Kidney capillary endothelial cell (primary cell): ENCODE measurements around the gene AKAP13.
"Not testable (repeated sequence)": the region's sequence is repeated elsewhere in the genome, so short reads cannot be mapped to it uniquely, and the experiment has no call there.

Source experiments
- DNase-seq: peaks from one replicate; pipeline ENCODE4 v3.0.0-alpha.2; 2018; ENCODE audit warnings: low spot score

Gene AKAP13

GRCh38 chr15:85479071-85479647, 98.8 kb downstream of the AKAP13 start:
- no peak for DNase-seq

DNA sequence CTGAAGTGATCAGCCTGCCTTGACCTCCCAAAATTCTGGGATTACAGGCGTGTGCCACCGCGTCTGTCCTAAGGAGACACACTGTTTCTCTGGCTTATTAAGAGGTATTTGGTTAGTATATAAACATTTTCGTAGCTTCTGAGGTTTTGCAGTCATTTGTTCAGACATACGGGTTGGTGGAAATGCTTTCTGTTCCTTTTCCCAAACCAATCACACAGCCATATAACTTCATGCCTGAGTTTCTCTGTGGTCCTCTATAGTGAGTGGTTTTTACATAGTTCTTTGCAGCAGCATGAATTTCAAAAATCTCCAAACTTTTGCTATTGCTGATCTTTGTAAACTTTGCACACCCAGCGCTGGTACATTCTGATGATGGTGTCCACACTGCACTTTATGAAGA, 100.5 kb downstream of the AKAP13 start:
- DNase-seq, result no peak

GRCh38 chr15:85481543-85481942, 101.1 kb downstream of the AKAP13 start:
- not testable (repeated sequence) for DNase-seq

- no peak for DNase-seq
Observed at GRCh38 chr15:85482894-85483293, 102.5 kb downstream of the AKAP13 start.

- DNase-seq, result not testable (repeated sequence)
Observed at GRCh38 chr15:85483955-85484354, 103.6 kb downstream of the AKAP13 start.

DNA sequence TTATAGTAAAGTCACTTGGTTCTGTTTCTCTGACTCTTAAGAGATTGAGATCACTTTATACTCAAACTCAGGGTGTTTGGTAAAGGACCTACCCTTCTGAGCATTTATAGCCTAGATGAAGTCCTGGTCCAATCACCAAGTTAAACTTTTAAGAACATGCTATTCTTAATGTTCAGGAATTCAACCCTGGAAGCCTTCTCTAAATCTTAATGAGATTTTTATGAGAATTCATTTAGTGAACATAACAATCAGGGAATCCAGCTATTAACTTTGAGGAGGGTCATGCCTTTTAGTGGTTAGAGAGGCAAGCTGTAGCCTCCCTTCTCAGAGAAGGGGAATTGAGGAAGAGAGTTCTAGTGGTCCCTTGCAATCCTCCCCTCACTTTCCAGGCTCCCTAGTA, 104.5 kb downstream of the AKAP13 start:
- DNase-seq, result not testable (repeated sequence)

DNA sequence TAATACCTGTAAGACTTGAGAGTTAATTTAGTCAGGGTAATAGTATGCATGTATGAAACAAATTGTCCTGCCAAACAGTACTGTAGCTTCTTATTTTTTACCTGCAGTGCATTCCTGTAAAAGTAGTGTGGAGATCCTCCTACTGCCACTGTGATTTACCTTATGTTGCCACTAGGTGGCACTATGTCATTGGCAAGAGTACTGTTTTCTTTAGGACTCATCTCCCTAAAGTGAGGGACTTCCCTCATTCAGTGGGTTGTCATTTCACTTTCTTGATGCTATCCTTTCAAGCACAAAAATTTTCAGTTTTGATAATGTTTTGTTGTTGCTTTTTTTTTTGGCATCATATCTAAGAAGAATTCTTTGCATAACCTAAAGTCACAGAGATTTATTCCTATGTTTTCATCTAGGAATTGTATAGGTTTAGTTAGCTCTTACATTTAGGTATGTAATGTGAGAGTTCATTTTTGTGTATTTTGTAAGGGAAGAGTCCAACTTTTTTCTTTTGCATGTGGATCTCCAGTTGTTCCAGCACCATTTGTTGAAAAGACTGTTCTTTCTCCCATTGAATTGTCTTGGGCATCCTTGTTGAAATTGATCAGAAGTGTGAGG, 105.7 kb downstream of the AKAP13 start:
- DNase-seq, result peak; percentile 83

- DNase-seq, result not testable (repeated sequence)
Observed at GRCh38 chr15:85487796-85488195, 107.4 kb downstream of the AKAP13 start.

DNA sequence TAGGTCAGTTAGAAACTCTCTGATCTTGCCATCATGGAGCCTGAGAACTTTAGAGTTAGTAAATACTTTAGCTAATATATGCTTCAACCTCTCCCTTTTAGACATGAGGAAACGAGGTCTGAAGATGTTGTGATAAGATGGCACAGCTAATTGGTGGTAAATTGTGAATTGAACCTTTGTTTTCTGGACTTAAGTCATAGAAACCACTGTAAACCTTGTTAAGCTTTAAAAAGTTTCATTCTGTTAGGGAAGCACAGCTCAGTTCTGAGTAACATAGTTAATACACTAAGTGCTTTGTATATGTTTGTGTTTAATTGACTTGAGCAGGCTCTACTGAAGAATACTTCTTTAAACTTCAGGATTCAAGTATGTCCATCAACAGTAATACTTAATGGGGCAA, 108.6 kb downstream of the AKAP13 start:
- DNase-seq, result no peak

- DNase-seq, result no peak
Observed at GRCh38 chr15:85489773-85490493, 109.5 kb downstream of the AKAP13 start.

DNA sequence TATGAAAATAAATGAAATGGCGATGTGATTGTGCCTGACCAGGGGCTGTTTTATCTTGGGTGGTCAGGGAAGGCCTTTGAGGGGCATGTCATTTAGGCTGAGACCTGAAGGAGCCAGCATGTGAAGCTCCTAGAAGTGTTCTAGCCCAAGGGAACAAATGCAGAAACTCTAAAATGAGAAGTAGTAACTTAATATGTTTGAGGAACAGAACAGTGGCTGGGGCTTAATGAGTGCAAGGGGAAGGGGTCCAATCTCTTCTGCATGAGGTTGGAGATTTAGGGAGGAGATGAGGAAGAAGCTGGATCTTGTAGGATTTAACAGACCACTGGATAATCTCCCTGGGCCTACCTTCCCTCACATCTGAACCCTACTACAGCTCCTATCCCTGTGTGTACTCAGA, 110.5 kb downstream of the AKAP13 start:
- no peak for DNase-seq

- no peak for DNase-seq
Observed at GRCh38 chr15:85491691-85492090, 111.3 kb downstream of the AKAP13 start.

GRCh38 chr15:85492406-85492805, 112.0 kb downstream of the AKAP13 start:
- DNase-seq, result no peak

DNA sequence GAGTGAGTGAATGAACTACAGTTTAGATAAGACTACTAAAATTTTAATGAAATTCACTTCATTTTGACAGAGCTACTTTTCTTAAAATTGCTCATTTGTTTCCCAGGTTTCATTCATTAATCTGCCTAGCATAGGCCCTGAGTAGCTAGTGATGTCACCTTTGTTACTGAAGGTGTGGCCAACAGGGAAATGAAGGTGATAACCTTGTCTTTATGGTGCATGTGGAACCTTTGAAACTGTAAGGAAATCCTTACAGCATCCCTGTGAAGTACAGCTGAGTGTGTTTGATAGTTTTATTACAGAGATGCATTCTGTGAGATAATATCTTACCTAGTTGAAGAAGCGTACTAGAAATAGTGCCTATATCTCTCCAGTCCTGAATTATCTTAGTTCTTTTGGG, 112.9 kb downstream of the AKAP13 start:
- DNase-seq, result no peak

DNA sequence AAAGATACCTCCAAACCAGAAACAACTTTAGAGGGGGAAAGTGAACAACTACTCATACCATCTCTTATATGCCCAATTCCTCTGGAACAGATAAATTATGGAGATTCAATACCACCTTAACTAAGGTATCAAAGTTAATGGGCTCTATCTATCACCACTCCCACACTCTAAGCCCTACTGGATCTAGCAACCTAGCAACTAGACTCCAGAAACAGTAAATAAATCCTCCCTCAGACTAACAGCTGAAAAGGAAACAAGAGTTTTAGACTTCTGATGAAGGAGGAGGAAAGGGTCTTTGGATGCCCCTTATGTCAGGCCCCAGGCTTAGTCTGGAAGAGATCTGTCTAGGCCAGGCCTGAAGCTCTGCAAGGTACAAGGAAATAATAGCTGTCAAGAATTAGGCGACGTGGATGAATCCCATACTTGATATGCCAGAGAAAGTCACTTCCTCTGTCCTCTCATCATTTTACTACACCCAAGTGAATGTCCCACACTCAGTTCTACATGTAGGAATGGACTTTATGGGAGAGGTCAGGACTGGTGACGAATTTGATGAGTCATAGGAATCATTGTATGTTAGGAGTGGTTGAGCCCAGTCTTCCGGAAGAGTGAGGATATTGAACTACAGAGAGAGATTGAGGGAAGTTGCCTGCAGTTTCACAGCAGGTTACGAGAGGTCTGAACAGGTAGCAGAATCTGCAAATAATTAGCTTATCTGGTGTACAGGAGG, 113.8 kb downstream of the AKAP13 start:
- peak; percentile 97 for DNase-seq

DNA sequence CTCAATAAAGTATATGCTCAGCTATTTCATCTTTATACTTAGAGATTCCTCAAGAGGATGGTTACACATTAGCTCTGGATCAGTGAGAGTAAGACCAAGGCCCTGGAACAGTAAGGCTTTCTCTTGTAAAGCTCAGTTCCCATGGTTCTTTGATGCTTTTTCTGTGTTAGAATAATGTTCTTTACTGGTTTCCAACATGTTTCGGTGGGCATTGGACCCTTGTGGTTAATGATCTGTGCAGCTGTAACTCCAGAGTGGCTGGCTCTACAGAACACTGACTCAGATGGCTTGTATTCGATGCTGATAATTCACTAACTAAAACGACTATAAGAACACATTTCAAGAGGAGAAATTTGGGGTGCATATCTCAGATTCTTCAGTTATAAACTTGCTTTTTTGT, 114.7 kb downstream of the AKAP13 start:
- no peak for DNase-seq

DNA sequence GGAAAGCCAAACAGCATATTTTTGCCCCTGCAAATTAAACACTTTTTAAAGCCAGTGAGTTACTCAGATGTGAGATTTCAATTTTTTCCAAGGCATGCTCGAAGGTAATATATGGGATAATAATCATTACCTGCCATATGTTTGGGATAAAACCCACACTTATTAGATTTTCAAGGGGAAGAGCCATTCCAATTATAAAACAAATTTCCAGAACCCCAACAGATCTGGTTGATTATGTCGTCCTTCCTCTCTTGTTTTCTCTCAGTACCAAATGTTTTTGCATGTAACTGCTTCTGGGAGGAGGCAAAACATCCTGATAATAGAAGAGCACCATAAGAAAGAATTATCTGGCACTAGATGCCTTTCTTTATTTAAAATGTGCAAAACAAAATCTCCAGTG, 115.1 kb downstream of the AKAP13 start:
- no peak for DNase-seq

DNA sequence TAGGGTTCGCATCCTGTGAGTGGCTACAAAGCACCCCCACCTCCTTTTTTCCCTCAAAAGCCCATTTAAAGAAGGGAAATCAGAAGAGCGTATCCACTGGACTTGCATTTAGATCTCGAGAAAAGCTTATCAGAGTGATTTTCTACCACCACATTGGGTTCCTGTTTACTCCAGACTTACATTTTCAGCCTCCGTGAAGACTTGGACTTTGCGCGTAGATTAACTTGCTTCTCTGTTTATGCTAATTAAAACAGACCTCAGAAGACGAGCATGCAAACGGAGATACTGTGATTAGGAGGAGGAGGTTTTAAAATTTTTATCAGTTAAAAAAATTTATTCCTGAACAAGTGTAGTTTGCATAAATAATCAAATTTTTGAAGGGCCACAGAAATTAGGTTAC, 115.7 kb downstream of the AKAP13 start:
- DNase-seq, result no peak

DNA sequence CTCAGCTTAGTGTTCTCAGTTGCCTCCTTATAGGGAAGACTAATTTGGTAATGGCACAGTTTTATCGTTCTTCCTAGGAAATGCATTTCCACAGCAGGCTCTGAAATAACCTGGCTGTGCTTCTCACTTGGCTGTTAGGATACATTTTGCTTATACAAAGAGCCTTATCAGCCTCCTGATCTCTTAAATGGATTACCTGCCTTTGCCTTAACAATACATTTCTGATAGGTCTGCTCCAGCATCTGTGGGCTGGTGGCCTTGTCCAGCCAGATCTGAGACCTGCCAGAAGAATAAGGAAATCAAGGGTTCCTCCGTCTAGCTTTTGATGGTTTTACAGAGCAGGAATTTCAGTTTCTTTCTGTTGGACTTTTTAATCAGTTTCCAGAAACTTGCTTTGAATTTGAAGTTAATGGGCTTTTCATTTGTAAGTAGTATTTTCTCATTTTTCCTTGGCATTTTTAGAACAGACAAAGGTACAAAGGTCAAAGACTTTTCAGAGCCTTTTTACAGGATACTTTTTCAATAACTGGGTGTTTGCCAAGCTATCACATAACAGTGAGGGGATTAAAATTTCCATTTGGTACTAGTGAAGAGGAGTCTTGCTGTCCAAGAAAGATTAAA, 116.3 kb downstream of the AKAP13 start:
- no peak for DNase-seq

DNA sequence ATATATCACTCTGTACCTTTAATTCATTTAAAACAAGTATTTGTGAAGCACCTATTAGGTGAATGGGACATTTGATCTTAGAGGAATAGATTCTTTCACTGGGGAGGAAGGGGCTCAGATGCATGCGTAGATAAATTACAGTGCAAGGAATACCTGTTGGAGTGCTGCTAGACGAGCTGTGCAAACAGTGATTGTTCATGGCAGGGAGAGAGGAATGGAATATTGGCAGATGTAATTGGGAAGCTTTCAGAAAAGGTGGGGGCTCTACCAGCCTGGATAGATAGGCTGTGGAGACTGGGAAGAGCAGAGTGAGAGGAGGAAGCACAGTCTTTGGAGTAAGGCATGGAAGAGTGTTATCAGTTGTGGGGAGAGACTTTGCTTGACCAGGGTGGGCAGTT, 116.8 kb downstream of the AKAP13 start:
- no peak for DNase-seq

DNA sequence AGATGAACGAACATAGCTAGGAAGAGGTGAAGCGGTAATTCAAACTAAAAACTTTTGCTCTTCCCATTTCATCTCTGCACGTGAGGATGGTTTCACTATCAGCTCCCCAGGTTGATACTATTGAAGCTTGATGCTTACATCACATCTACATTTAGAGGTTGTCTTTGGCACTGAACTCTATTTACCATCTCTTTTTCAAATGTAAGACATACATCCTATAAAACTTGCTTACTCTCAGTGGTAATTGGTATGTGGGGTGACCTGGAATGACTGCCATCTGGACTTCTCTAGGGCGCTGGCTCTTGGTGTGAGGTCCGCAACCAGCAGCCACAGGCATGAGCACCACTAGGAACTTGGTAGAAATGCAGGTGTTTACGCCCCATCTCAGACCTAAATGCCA, 118.1 kb downstream of the AKAP13 start:
- DNase-seq, result no peak

GRCh38 chr15:85499371-85499887, 119.0 kb downstream of the AKAP13 start:
- DNase-seq, result no peak
